D721Med (cell line): ENCODE measurements around the gene WNK1.

Source experiments
- DNase-seq: peaks from one replicate; pipeline ENCODE4 v3.0.0; 2011; ENCODE audit warnings: low spot score; ENCODE audit not compliant: insufficient read length
- FAIRE-seq: peaks from 2 replicates; lab custom pipeline; 2011; peaks lifted over from hg19 to GRCh38; lab: Jason Lieb, UNC
- CTCF ChIP-seq: IDR thresholded peaks from 2 replicates; pipeline ENCODE4 v1.5.1; 2012; ENCODE audit warnings: mild to moderate bottlenecking, control low read depth; ENCODE audit not compliant: insufficient read depth; ENCODE audit errors: missing control alignments

Gene WNK1

GRCh38 chr12:823028-823698, 70.8 kb downstream of the WNK1 start:
- DNase-seq = no peak
- TF ChIP-seq CTCF = no peak
- no peak for FAIRE-seq

- no peak for TF ChIP-seq CTCF
- FAIRE-seq = no peak
- DNase-seq = no peak
These were observed 74.0 kb downstream of the WNK1 start for GRCh38 chr12:826331-826730.

- FAIRE-seq (no peak), DNase-seq (no peak)
- no peak for TF ChIP-seq CTCF
These were observed 76.5 kb downstream of the WNK1 start for GRCh38 chr12:828726-829395.

GRCh38 chr12:830111-830867, 77.9 kb downstream of the WNK1 start:
- no peak for FAIRE-seq
- no peak for TF ChIP-seq CTCF
- no peak for DNase-seq

GRCh38 chr12:835754-836518, 83.6 kb downstream of the WNK1 start:
- FAIRE-seq (no peak), DNase-seq (no peak)
- TF ChIP-seq CTCF = no peak

- DNase-seq (no peak), FAIRE-seq (no peak)
- TF ChIP-seq CTCF = no peak
These were observed 84.6 kb downstream of the WNK1 start for GRCh38 chr12:836952-837351.
